GM21717 (cell line): ENCODE data around the gene WDR62.
A peak's percentile ranks its signal among the peaks of the same experiment; 100 is the strongest.

Experiments used
- ATAC-seq: cut with Tn5 transposase; IDR thresholded peaks from one replicate; pipeline ENCODE4 v1.9.1; 2021; ENCODE audit warnings: mild to moderate bottlenecking, moderate library complexity; ENCODE audit not compliant: unreplicated experiment

The WDR62 gene

DNA sequence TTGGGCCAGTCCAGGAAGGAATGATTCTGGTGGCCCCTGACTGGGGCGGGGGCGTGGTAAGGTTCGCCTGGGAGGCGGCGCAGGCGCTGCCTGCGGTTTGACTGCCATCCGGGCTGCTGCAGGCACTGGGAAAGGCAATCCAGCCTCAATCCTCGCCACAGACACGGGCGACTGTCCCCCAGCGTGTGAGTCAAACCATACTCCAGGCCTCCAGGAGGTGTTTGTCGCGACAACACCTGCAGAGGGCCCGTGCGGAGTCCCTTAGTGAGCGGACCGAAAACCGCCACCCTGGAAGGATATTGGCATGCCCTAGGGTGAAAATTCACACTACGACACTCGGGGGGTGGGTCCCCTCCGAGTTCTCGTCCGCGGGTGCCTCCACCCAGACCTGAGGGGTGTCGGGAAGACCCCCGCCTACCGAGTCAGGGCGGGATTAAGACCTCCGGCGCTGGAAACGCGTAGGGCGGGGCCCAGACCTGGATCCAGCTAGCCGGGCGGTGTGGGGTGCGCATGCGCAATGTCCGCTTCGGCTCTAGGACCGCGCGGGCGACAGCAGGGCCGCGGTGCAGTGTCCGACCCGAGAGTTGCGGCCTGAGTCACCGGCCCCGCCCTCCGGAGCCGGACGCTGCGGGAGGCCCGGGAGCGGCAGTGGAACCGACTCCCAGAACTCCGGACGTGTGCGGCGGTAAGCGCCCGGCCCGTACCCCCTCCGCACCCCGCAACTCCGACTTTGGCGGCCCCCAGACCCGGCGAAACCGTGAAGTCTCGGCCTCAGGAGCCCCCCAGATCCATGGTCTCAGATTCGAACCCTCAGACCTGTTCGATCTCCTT is 85.0 kb downstream of the WDR62 start, which contains the start of gene CAPNS1:
Gene CAPNS1, plus strand, starts transcription at position 594 of the 831 bp plus-strand sequence. CDS start 946 bp downstream, outside the sequence.
- peak; percentile 60 for ATAC-seq

DNA sequence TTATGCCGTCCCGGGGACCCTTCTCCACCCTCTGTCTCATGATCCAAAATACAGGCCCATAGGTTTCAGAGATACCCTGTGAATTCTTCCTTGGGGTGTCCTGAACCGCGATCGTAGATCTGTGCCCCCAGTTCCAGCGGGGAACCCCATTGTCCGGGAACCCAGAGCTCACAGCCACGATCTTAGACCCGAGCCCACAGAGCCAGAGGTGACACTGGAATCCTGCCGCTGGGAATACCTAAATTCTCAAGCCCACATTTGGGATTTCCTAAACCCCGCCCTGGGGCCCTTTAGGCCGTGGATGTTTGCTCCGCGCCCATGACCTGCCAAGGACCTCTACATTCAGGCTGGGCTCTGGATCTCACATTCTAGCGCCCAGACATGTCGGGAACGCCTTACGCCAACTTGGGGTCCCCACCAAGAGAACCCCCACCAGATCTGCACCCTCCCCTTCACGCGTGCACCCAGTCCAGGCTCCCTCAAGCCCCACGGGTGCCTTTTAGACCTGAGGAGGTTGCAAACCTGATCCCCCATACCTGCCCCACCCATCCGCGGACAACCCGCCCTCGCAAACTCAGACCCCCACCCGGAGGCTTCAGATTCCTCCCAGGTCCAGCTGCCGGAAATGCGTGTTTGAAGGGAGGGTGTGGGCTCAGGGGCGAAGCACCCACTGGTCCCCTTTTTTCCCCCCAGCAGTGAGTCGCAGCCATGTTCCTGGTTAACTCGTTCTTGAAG is 85.8 kb downstream of the WDR62 start:
- ATAC-seq, result peak; percentile 11

DNA sequence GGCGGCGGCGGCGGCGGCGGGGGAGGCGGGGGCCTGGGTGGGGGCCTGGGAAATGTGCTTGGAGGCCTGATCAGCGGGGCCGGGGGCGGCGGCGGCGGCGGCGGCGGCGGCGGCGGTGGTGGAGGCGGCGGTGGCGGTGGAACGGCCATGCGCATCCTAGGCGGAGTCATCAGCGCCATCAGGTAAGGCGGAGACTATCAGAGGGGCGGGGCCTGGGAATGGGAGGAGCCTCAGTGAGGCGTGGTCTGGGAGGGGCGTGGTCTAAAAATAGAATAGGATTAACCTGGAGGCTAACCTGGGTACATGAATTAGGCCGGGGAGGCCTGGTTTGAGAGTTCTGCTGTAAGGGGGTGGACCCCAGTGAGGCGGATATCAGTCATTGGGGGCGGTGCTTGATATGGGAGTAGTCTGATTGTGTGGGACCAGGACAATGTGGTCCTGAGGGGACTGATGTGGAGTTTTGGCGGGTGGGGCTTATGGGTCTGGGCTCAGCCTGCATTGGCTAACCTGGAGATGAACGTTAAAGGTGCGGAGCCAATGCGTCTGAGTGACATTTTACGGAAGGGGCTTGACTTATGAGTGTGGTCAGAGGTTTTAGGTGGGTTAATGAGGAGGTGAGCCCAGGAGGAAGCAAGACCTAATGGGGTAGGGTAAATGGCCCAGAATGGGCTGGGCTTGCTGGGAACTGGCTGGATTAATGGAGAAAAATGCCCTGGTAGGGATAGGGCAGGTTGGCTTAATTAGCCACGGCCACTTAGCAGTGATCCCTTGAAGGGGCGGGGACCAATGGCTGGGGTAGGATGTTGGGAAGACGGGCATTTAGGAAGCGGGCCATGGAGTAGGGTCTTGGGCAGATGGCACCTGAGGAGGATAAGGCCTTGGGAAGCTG is 86.6 kb downstream of the WDR62 start:
- peak; percentile 36 for ATAC-seq

DNA sequence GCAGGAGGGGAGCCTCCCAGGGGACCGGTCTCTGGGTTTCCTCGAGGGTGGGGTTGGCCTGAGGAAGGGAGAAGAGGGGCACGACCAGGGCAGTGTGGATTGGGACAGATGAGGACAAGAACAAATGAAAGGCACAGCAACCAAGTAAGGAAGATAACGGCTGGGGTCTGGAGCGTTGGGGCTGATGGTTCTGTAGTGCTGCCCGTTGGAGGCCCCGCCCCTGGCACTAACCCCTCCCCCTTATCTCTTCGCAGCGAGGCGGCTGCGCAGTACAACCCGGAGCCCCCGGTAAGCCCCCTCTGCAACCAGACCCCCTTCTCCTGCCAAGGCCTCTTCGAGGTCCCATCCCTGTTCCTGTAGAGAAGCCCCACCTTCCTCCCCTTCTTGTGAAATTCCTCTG is 87.3 kb downstream of the WDR62 start:
- no peak for ATAC-seq

DNA sequence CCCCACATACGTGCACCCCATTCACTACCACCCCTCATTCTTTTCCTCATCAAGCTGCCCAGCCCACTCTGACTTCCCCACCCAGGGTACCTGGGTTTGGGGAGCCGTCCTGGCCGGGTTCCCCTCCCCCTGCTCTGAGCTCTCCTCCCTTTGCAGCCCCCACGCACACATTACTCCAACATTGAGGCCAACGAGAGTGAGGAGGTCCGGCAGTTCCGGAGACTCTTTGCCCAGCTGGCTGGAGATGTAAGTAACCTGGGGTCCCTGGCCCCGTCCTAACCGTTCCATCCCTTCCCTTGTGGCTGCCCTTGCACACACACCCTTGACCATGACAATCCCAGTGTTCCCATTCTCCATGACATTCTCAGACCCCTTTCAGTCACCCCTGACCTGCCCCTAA is 87.8 kb downstream of the WDR62 start:
- no peak for ATAC-seq

DNA sequence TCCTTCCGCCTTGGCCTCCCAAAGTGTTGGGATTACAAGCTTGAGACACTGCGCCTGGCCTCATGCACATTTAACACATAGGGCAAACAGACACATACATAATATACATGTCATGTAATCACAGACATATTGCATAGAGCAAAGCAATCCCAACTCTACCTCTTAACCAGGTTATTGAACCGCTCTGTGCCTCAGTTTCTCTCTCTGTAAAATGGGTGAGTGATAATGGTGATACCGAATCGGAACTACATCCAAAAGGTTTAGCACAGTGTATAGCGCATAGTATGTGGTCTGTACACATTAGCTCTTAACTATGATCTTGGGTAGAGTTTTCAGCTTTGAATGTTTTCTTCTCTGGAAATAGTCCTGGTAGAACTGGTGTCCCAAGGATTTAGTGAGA is 89.9 kb downstream of the WDR62 start:
- ATAC-seq, result no peak

DNA sequence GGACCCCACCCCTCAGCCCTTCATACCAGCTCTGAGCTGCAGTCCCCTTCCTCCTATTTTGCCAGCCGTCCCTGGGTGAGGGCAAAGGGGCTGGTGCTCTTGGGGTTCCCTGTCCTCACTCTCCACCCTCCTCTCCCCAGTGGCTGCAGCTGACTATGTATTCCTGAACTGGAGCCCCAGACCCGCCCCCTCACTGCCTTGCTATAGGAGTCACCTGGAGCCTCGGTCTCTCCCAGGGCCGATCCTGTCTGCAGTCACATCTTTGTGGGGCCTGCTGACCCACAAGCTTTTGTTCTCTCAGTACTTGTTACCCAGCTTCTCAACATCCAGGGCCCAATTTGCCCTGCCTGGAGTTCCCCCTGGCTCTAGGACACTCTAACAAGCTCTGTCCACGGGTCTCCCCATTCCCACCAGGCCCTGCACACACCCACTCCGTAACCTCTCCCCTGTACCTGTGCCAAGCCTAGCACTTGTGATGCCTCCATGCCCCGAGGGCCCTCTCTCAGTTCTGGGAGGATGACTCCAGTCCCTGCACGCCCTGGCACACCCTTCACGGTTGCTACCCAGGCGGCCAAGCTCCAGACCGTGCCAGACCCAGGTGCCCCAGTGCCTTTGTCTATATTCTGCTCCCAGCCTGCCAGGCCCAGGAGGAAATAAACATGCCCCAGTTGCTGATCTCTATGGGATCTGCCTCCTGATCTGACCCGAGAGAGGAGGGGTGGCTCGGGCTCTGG is 95.1 kb downstream of the WDR62 start:
- ATAC-seq, result no peak

DNA sequence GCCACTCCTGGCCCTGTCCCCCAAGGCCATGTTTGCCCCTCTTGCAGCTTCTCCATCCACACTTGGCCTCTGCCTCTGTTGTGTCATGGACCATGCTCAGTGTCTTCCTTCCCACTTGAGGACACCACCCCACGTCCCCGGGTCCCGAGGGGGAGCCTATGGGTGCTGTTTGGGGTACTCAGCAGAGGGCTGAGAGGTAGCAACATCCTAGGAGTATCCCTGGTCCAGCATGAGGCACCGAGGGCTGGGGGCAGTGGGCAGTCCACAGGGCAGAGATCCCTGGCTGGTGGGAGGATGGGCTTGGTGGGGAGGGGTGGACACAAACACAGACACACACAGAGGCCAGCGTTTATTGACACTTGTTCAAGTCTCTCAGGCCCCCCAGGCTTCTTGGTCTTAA is 95.9 kb downstream of the WDR62 start:
- ATAC-seq, result no peak

DNA sequence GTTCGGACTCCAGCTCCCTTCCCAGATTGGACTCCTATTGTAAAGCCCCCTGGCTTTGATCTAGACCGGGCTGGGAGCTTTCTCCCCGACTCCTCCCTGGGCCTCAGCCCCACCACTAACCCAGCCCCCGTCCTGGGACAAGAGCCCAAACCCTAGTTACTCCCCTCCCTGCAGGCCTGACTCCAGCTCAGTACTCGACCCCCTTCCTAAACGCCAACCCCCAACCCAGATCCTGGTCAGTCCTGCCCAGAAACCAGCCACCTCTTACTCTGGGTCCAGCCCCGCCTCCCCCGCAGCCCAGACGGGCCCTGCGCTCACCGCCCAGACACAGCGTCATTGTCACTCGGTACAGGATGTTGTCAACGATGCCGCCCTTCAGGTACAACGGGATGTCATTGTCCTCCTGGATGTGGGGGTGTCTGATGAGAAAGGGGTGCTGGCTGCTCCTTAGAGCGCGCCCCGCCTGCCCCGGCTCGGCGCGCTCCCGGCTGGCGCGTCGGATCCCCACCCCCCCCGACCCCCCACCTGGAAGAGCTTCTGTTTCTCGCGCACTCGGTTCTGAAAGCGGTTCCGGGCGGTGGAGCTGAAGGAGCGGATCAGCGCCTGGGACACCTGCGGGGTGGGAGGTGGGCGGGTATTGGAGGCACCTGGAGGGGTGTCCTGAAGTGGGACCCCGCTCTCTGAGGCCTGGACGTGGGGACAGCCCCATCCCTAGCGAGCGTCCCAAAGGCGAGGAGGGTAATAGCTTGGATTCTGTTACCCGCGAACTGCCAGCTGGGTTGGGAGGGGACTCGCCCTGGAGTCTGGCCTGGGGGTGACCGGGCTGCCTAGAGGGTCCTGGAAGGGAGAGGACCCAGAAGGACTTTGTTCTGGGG is 96.7 kb downstream of the WDR62 start:
- ATAC-seq, result no peak

DNA sequence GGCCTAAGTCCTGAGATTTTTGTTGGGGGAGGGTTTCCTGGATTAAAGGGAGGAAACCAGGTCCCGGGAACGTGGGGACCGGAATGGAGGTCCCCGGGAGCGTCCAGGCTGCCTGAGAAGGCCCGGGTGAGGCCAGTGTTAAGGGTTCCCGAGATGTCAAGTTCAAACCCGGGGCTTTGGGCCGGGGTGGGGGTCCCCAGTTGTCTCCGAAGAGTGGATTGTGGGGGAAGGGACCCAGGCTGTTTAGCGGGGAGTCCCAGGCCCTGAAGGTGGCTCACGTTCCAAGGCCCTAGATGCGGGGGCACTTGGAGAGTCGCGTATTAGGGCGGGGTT is 97.3 kb downstream of the WDR62 start:
- ATAC-seq, result no peak

DNA sequence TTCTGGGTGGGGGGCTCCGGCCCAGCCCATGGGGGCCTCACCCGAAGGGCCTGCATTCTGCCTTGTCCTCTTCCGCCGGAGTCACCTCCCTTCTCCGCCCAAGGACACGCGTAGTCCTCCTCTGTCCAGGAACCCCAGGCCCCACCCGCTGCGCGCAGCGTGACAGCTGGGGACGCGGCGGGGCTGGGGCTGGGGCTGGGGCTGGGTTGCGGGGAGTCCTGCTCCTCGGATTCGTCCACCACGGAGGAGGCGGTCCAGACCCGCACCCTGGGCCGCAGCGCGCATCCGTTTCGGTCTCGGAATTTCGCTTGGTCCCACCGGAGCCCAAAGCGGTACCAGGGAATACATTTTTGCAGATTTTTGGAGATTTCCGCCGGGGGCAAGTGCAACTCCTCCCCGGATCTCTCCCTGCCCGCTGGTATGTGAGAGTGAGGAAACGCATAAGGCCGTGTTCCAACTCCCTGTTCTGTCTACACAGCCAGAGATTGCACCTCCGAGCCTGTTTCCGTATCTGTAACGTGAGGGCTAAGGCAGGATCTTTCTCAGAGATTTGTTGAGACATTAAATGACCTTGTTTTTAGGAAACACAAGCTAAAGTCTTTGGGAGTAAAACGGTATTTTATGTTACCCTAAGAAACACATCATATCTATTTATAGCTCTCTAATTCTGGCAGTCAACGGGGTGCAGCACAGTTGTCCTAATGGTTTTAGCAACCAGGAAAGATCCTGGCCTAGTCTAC is 97.8 kb downstream of the WDR62 start, which contains the start of gene COX7A1:
Gene COX7A1, minus strand, starts transcription at position 96 of the 740 bp plus-strand sequence. Its CDS starts 40 bp downstream, at position 56.
- no peak for ATAC-seq

DNA sequence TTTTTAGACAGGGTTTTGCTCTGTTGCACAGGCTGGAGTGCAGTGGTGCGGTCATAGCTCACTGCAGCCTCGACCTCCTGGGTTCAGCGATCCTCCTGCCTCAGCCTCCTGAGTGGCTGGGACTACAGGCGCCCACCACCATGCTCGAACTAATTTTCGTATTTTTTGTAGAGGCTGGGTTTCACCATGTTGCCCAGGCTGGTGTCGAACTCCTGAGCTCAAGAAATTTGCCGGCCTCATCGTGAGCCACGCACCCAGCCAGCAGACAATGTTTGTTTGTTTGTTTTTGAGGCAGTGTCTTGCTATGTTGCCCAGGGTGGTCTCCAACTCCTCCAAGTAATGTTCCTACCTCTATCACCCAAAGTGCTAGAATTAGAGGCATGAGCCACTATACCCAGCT is 98.4 kb downstream of the WDR62 start:
- no peak for ATAC-seq
